Measurements from ENCODE around the gene WNT2B. TPM values are rescaled to one million over a fixed set of nuclear protein-coding genes. Genes with fewer than 3 reads are reported as not detected.

WNT2B gene
- total and polyA plus RNA-seq, 9 of the 15 experiments (the other 6 are each of a cell fraction or from before 2014, with no cell fraction given) = 0.02 to 0.06 (median 0.04) TPM; not detected in 3

GRCh38 chr1:112501810-112502641, 6.7 kb upstream of the WNT2B start (continued):
- TF ChIP-seq CUX1 (CRISPR knock-in tag; IDR thresholded peaks at IDR 0.05) (no peak), MGA (IDR thresholded peaks at IDR 0.05) (no peak), CEBPZ (IDR thresholded peaks at IDR 0.05; ENCODE audit: borderline replicate concordance, low read depth, low read length) (no peak), ILF3 (IDR thresholded peaks at IDR 0.05; ENCODE audit: borderline replicate concordance) (no peak), ZNF224 (CRISPR knock-in tag; IDR thresholded peaks at IDR 0.05) (no peak)

All from K562 (cell line).